Osteoblast (primary cell): ENCODE results near the gene WNK4. TPM values are rescaled to one million over a fixed set of nuclear protein-coding genes. Genes with fewer than 3 reads are reported as not detected.

Experiments
- DNase-seq: peaks from one replicate; pipeline ENCODE4 v3.0.0; 2011; ENCODE audit warnings: low spot score, mixed read lengths; ENCODE audit not compliant: insufficient read length; ENCODE audit errors: missing footprints
- H2AFZ ChIP-seq: 2 replicates; pipeline ENCODE4 v1.6.0; 2011; ENCODE audit warnings: mild to moderate bottlenecking, low read length
- H3K27ac ChIP-seq: 2 replicates; pipeline ENCODE4 v1.5.1; 2011; ENCODE audit warnings: mild to moderate bottlenecking, low read depth, low read length, moderate library complexity
- H3K27me3 ChIP-seq: 2 replicates; pipeline ENCODE4 v1.6.0; 2012; ENCODE audit warnings: mild to moderate bottlenecking, control low read depth, inconsistent platforms, low read length, moderate library complexity; ENCODE audit not compliant: insufficient read depth
- H3K36me3 ChIP-seq: 2 replicates; pipeline ENCODE4 v1.5.1; 2011; ENCODE audit warnings: mild to moderate bottlenecking, low read length, control low read depth, moderate library complexity; ENCODE audit not compliant: insufficient read depth
- H3K4me1 ChIP-seq: 2 replicates; pipeline ENCODE4 v1.5.1; 2011; ENCODE audit warnings: mild to moderate bottlenecking, low read length, control low read depth, moderate library complexity; ENCODE audit not compliant: insufficient read depth
- H3K4me2 ChIP-seq: 2 replicates; pipeline ENCODE4 v1.6.0; 2011; ENCODE audit warnings: mild to moderate bottlenecking, low read length; ENCODE audit not compliant: insufficient read depth
- H3K4me3 ChIP-seq: fragments of 200-600 bp; sonication (generic); 3 replicates; pipeline ENCODE4 v1.5.1; 2012; ENCODE audit warnings: mild to moderate bottlenecking, low read length, inconsistent platforms; ENCODE audit not compliant: insufficient read depth
- H3K79me2 ChIP-seq: 2 replicates; pipeline ENCODE4 v1.6.0; 2012; ENCODE audit warnings: mild to moderate bottlenecking, low read length, control low read depth, inconsistent platforms; ENCODE audit not compliant: insufficient read depth
- H3K9me3 ChIP-seq: 2 replicates; pipeline ENCODE4 v1.5.1; 2011; ENCODE audit warnings: low read depth, low read length, control low read depth
- H4K20me1 ChIP-seq: 2 replicates; pipeline ENCODE4 v1.6.0; 2012; ENCODE audit warnings: mild to moderate bottlenecking, low read length, control low read depth; ENCODE audit not compliant: insufficient read depth
- total RNA-seq: library from RNA; depleted of rRNA; stranded (reverse); fragments of >200 nt; gene quantifications from 2 replicates; pipeline ENCODE4 v1.2.3, GENCODE V29; 2012
- TF ChIP-seq, protein P1 (sequence below): IDR thresholded peaks from 2 replicates; pipeline ENCODE4 v1.5.1; 2011; ENCODE audit warnings: mild to moderate bottlenecking, low read depth, low read length, moderate library complexity; ENCODE audit errors: extremely low read depth

Gene WNK4
- total RNA-seq, 1 donor: not detected

DNA sequence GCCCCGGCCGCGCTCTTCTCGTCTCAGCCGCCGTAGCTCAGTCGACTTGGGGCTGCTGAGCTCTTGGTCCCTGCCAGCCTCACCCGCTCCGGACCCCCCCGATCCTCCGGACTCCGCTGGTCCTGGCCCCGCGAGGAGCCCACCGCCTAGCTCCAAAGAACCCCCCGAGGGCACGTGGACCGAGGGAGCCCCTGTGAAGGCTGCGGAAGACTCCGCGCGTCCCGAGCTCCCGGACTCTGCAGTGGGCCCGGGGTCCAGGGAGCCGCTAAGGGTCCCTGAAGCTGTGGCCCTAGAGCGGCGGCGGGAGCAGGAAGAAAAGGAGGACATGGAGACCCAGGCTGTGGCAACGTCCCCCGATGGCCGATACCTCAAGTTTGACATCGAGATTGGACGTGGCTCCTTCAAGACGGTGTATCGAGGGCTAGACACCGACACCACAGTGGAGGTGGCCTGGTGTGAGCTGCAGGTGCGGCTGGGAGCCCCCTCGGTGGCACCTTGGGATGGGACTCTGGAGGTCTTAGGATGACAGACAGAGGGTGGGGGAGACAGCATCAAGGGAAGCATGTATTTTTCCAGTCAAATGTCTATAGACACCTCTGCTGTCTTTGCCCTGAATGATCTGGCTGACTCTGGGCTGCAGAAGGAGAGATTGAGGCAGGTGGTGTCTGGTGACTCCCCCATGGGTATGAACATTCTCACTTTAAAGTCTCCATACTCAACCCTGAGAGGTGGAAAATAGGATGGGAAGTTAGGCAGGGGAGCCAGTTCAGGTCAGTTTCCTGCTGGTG, 635 bp downstream of the WNK4 start:
- TF ChIP-seq, protein P1, sequence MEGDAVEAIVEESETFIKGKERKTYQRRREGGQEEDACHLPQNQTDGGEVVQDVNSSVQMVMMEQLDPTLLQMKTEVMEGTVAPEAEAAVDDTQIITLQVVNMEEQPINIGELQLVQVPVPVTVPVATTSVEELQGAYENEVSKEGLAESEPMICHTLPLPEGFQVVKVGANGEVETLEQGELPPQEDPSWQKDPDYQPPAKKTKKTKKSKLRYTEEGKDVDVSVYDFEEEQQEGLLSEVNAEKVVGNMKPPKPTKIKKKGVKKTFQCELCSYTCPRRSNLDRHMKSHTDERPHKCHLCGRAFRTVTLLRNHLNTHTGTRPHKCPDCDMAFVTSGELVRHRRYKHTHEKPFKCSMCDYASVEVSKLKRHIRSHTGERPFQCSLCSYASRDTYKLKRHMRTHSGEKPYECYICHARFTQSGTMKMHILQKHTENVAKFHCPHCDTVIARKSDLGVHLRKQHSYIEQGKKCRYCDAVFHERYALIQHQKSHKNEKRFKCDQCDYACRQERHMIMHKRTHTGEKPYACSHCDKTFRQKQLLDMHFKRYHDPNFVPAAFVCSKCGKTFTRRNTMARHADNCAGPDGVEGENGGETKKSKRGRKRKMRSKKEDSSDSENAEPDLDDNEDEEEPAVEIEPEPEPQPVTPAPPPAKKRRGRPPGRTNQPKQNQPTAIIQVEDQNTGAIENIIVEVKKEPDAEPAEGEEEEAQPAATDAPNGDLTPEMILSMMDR: no peak
- H3K27ac ChIP-seq: peak overlapping the region; percentile 8
- H3K4me2 ChIP-seq: peak overlapping the region; percentile 83
- peaks cover 15% of the 10 kb centered on the region for H3K79me2 ChIP-seq
- H2AFZ ChIP-seq: no peak overlapping the region
- H4K20me1 ChIP-seq: peaks cover 3% of the 10 kb centered on the region
- H3K36me3 ChIP-seq: peaks cover 24% of the 10 kb centered on the region
- no peaks in the 10 kb centered on the region for H3K27me3 ChIP-seq
- no peaks in the 10 kb centered on the region for H3K9me3 ChIP-seq
- H3K4me1 ChIP-seq: peaks cover 26% of the 10 kb centered on the region
- peak overlapping the region; percentile 74 for H3K4me3 ChIP-seq
- DNase-seq: peak; percentile 91

DNA sequence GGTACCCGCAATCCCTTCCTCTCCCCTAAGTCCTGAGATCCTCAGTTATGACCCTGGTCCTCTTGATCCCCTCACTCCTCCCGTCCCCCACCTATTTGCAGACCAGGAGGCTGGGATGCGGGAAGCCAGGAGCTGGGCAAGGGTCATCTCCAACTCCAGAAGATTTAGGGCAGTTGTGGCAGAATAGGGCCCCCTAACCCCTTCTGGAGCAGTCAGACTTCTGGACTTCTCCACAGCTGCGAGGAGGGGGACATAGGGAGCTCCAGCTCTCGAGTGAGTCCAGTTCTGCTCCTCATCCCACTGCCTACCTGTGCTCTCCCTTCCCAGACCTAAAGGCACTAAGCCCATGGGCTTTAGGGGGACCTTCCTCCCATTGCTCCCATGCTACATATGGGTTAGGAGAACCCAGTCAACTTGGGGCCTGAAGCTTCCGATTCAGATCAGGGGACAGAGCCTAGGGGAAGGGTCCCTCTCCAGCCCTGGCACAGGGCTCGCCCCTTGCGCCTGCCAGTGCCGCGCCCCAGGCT, 1.3 kb downstream of the WNK4 start:
- peaks cover 21% of the 10 kb centered on the region for H3K36me3 ChIP-seq
- no peaks in the 10 kb centered on the region for H3K9me3 ChIP-seq
- H3K27me3 ChIP-seq: no peaks in the 10 kb centered on the region
- peak overlapping the region; percentile 74 for H3K4me3 ChIP-seq
- peak overlapping the region; percentile 8 for H3K27ac ChIP-seq
- no peak overlapping the region for H2AFZ ChIP-seq
- H3K4me2 ChIP-seq: peak overlapping the region; percentile 83
- TF ChIP-seq, protein P1: no peak
- H3K79me2 ChIP-seq: peaks cover 15% of the 10 kb centered on the region
- DNase-seq: peak; percentile 92
- H3K4me1 ChIP-seq: peaks cover 25% of the 10 kb centered on the region
- peaks cover 3% of the 10 kb centered on the region for H4K20me1 ChIP-seq

DNA sequence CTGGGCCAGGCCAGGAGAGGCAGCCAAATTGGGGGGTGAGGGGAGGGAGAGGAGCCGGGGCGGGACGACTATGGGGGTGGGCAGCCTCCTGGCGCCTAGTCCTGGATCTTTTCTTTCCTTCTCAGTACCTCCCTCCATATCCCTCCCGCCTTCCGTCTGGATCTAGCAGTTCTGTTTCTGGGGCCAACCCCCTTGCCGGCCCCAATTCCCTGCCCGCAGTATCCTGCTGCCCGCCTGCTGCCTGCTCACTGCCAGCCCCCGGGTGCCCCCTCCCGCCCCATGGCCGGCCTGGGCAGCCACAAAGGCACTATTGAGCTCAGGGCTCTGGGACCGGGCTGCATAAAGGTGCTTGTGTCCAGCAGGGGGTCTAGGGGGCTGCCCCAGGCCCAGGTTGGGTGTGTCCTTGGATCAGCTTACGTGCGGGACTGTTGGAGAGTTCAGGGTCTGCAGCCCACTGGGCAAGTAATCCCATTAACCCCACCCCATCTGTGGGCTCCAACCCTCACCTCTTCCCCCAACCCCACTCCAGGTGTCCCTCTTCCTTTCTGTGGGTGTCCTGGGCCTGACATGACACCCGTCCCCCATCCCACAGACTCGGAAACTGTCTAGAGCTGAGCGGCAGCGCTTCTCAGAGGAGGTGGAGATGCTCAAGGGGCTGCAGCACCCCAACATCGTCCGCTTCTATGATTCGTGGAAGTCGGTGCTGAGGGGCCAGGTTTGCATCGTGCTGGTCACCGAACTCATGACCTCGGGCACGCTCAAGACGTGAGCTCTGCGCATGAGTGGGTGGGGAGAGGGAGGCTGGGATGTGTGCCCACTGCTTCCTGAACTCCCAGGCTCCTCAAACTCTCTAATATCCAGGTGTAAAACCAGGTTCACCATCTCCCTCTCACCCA, 2.0 kb downstream of the WNK4 start:
- H2AFZ ChIP-seq: no peak overlapping the region
- peak overlapping the region; percentile 74 for H3K4me3 ChIP-seq
- H3K4me2 ChIP-seq: peak overlapping the region; percentile 83
- H3K4me1 ChIP-seq: peaks cover 25% of the 10 kb centered on the region
- TF ChIP-seq, protein P1: no peak
- no peaks in the 10 kb centered on the region for H3K27me3 ChIP-seq
- H4K20me1 ChIP-seq: peaks cover 3% of the 10 kb centered on the region
- peaks cover 25% of the 10 kb centered on the region for H3K36me3 ChIP-seq
- H3K79me2 ChIP-seq: peaks cover 15% of the 10 kb centered on the region
- no peak for DNase-seq
- H3K27ac ChIP-seq: peak overlapping the region; percentile 34
- no peaks in the 10 kb centered on the region for H3K9me3 ChIP-seq
